Breast epithelium (tissue), 4 donors: Measurements from ENCODE around the gene NEK11. TPM values are rescaled to one million over a fixed set of nuclear protein-coding genes. Genes with fewer than 3 reads are reported as not detected.

Experiments
- DNase-seq, 2 donors: peaks; one replicate each; pipeline ENCODE4 v3.0.0-alpha.2; 2019; ENCODE audit warnings: low spot score in 2 of 2
- H3K27ac ChIP-seq, 2 donors: fragments of 200-600 bp; sonication (generic) in 1 of 2; one replicate each; pipeline ENCODE4 v1.5.1; 2016 to 2019; ENCODE audit warnings: mild to moderate bottlenecking in 1 of 2
- H3K27me3 ChIP-seq, 2 donors: fragments of 200-600 bp; sonication (generic) in 1 of 2; one replicate each; pipeline versions ENCODE4 v1.5.1 to v1.6.0; 2017 to 2019; ENCODE audit warnings: control low read depth in 1 of 2, mild to moderate bottlenecking in 1 of 2
- H3K36me3 ChIP-seq: fragments of 200-600 bp; one replicate; pipeline ENCODE4 v1.5.1; 2019
- H3K4me1 ChIP-seq, 2 donors: fragments of 200-600 bp; sonication (generic); one replicate each; pipeline ENCODE4 v1.5.1; 2016 to 2019; ENCODE audit warnings: control low read depth in 1 of 2
- H3K4me3 ChIP-seq, 3 donors: fragments of 200-600 bp; sonication (generic); 1 replicate in 2 of 3; 2 replicates in 1 of 3; pipeline ENCODE4 v1.5.1; 2016 to 2019; ENCODE audit warnings: mild to moderate bottlenecking in 3 of 3, moderate library complexity in 2 of 3
- H3K9me3 ChIP-seq, 2 donors: fragments of 200-600 bp; sonication (generic) in 1 of 2; one replicate each; pipeline ENCODE4 v1.5.1; 2016 to 2019; ENCODE audit warnings: control low read depth in 1 of 2
- POLR2A ChIP-seq: fragments of 450-650 bp; IDR thresholded peaks from one replicate; pipeline ENCODE4 v1.6.1; 2016; ENCODE audit warnings: antibody characterized with exemption, mild to moderate bottlenecking, moderate library complexity
- POLR2AphosphoS5 ChIP-seq, 3 donors: sonication (generic); formaldehyde crosslinking; IDR thresholded peaks; one replicate each; pipeline ENCODE4 v1.6.1; 2017; ENCODE audit warnings: antibody characterized with exemption in 3 of 3
- intact Hi-C: fragments of 100-400 bp; cut with DNase I; formaldehyde crosslinking; loops from one replicate; pipeline ENCODE4 v1.15.1; 2023; ENCODE audit warnings: low total_unique reads
- total RNA-seq, 3 donors: library from RNA; depleted of rRNA; stranded (reverse); fragments of >200 nt; gene quantifications; one replicate each; pipeline ENCODE4 v1.1.0, GENCODE V29; 2016
- TF ChIP-seq, protein P1 (sequence below), 3 donors: fragments of 450-650 bp; IDR thresholded peaks; one replicate each; pipeline ENCODE4 v1.5.1; 2016 to 2017; ENCODE audit warnings: antibody characterized with exemption in 3 of 3, mild to moderate bottlenecking in 3 of 3, moderate library complexity in 3 of 3

Gene NEK11
- total RNA-seq, 3 donors from 2014 or later = 7.4 to 18.3 (median 16.4) TPM

DNA sequence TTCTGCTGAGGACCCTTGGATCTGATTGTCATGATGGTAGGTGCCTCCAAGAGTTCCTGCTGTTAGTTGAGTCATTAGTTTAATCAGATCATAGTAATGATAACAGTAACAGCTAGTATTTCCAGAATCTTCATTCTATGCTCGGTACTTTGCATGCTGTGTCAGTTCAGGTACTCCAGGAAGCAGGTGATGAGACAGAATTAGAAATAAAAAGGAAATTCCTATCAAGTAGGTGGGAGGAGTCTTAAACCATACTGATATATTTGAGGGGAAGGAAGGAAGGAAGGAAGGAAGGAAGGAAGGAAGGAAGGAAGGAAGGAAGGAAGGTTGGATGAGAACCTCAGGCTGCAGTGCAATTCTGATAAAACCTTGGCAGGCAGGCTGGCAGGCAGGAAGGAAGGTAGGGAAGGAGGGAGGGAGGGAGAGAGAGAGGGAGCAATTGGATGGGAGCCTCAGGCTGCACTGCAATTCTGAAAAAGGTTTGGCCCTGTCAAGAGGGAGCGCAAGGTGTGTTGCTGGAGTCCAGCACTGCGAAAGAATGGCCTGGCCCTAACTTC is 206.1 kb downstream of the NEK11 start:
- no peak for TF ChIP-seq POLR2A
- TF ChIP-seq POLR2AphosphoS5 (IDR thresholded peaks at IDR 0.05) = no peak
- TF ChIP-seq, protein P1, sequence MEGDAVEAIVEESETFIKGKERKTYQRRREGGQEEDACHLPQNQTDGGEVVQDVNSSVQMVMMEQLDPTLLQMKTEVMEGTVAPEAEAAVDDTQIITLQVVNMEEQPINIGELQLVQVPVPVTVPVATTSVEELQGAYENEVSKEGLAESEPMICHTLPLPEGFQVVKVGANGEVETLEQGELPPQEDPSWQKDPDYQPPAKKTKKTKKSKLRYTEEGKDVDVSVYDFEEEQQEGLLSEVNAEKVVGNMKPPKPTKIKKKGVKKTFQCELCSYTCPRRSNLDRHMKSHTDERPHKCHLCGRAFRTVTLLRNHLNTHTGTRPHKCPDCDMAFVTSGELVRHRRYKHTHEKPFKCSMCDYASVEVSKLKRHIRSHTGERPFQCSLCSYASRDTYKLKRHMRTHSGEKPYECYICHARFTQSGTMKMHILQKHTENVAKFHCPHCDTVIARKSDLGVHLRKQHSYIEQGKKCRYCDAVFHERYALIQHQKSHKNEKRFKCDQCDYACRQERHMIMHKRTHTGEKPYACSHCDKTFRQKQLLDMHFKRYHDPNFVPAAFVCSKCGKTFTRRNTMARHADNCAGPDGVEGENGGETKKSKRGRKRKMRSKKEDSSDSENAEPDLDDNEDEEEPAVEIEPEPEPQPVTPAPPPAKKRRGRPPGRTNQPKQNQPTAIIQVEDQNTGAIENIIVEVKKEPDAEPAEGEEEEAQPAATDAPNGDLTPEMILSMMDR (IDR thresholded peaks at IDR 0.05) = no peak
- intact Hi-C loops = no loop called here
- Histone ChIP-seq H3K27ac (no peak overlapping the region), H3K27me3 (no peaks in the 10 kb centered on the region), H3K4me1 (no peaks in the 10 kb centered on the region), H3K9me3 (no peaks in the 10 kb centered on the region), H3K36me3 (no peaks in the 10 kb centered on the region), H3K4me3 (no peak overlapping the region)
- no peak for DNase-seq

GRCh38 chr3:131233900-131234668 is 207.4 kb downstream of the NEK11 start:
- H3K27ac ChIP-seq = no peak overlapping the region
- H3K27me3 ChIP-seq = no peaks in the 10 kb centered on the region
- intact Hi-C loops = no loop called here
- H3K36me3 ChIP-seq = no peaks in the 10 kb centered on the region
- TF ChIP-seq POLR2A = no peak
- TF ChIP-seq, protein P1 (IDR thresholded peaks at IDR 0.05) = no peak
- no peak for TF ChIP-seq POLR2AphosphoS5 (IDR thresholded peaks at IDR 0.05)
- no peaks in the 10 kb centered on the region for H3K9me3 ChIP-seq
- DNase-seq = no peak
- H3K4me3 ChIP-seq = no peak overlapping the region
- no peaks in the 10 kb centered on the region for H3K4me1 ChIP-seq

DNA sequence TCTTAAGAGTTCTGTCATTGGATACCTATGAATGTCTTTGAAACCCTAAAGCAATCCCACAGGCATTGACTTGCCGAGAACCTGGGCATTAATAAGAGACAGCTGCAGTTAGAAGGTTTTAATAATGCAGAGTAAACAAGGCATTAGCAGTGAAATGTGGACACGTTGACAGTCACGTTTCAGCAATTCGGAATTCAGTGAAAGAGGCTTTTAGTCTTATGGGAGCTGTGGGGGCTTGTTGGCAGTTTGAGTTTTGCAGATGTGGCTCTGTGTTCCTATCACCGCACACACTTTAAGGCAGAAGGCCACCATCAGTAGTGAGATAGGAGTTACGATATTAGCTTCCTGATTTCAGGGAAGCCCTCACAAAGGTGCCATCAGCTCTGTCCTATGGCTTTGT is 209.7 kb downstream of the NEK11 start:
- Histone ChIP-seq H3K36me3 (no peaks in the 10 kb centered on the region), H3K27ac (no peak overlapping the region), H3K4me1 (no peaks in the 10 kb centered on the region), H3K9me3 (no peaks in the 10 kb centered on the region), H3K27me3 (no peaks in the 10 kb centered on the region), H3K4me3 (no peak overlapping the region)
- no peak for TF ChIP-seq POLR2AphosphoS5 (IDR thresholded peaks at IDR 0.05)
- TF ChIP-seq, protein P1 (IDR thresholded peaks at IDR 0.05) = no peak
- no peak for TF ChIP-seq POLR2A
- intact Hi-C loops = no loop called here
- DNase-seq = no peak

DNA sequence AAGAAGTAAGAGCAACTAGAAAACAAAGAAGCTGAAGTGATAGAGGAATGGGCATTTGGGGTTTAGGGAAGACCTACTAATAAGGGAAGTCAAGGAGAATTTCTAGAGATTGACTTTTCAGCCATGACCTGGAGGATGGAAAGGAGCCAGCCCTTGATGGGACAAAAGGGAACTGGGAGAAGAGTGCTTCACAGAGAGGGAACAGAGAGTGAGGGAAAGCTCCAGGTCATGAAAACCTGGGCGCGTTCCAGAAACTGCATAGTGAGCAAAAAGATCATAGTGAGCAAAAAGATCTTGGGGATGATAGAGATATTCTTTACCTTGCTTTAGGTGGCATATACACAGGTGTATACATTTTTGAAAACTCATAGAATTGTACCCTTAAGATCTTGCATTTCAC is 211.8 kb downstream of the NEK11 start:
- H3K4me3 ChIP-seq = no peak overlapping the region
- H3K27ac ChIP-seq = no peak overlapping the region
- H3K27me3 ChIP-seq = no peaks in the 10 kb centered on the region
- intact Hi-C loops = no loop called here
- H3K4me1 ChIP-seq = no peaks in the 10 kb centered on the region
- no peaks in the 10 kb centered on the region for H3K9me3 ChIP-seq
- no peak for DNase-seq
- H3K36me3 ChIP-seq = no peaks in the 10 kb centered on the region
- TF ChIP-seq, protein P1 (IDR thresholded peaks at IDR 0.05) = no peak
- no peak for TF ChIP-seq POLR2A
- no peak for TF ChIP-seq POLR2AphosphoS5 (IDR thresholded peaks at IDR 0.05)

DNA sequence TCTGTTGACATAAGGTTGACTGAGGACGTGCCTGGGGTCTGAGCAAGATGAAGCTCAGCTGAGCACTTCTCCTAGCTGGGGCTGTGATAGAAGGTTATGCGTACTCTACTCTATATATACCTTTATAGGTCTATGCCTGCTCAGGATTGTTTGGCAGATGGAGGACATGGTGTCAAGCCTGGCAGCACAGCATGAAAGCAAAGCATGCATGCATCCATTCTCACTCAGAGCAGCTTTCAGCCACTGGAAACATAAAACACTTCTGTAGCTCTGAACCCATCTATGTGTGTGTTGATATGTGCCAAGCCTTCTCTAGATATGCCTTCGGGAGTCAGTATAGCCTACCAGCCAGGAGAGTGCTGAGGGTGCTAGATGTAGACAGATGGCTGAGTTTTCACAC is 212.6 kb downstream of the NEK11 start:
- TF ChIP-seq, protein P1 (IDR thresholded peaks at IDR 0.05) = no peak
- TF ChIP-seq POLR2A (no peak), POLR2AphosphoS5 (IDR thresholded peaks at IDR 0.05) (no peak)
- intact Hi-C loops = no loop called here
- Histone ChIP-seq H3K36me3 (no peaks in the 10 kb centered on the region), H3K4me3 (no peak overlapping the region), H3K27ac (no peak overlapping the region), H3K27me3 (no peaks in the 10 kb centered on the region), H3K4me1 (no peaks in the 10 kb centered on the region), H3K9me3 (no peaks in the 10 kb centered on the region)
- DNase-seq = no peak
